ENCODE results near the gene ZYG11A. TPM values are rescaled to one million over a fixed set of nuclear protein-coding genes. Genes with fewer than 3 reads are reported as not detected.

The ZYG11A gene
- total RNA-seq, 1 donor from 2014 or later, result 0.06 TPM

DNA sequence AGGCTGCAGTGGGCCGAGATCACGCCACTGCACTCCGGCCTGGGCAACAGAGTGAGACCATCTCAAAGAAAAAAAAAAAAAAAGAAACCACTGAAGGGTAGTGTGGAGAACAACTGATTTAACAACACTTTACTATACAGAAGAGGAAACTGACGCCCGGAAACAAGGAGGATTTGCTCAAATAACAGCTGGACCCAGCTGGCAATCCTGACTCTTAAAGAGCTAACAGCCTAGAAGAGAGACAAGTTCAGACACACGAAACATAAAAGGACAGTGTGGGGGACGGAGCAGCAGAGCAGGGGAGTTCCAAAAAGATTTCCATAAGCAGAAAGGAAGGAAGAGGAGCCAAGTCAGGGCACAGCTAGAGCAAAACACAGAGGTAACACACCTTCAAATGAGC is 74.6 kb downstream of the ZYG11A start:
- DNase-seq (ENCODE audit: low spot score), result no peak

DNA sequence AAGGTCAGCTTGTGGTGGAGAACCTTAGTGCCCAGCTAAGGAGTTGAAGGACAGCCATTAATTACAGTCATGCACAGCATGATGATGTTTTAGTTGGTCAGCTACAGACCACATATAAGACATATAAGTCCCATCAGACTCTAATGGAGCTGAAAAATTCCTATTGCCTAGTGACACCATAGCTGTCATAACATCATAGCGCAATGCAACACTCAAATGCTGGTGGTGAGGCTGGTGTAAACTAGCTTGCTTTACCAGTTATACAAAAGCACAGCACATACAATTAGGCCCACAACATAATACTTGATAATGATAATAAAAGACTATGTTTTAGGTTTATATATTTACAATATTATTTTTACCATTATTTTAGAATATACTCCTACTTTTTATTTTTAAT is 75.0 kb downstream of the ZYG11A start:
- DNase-seq (ENCODE audit: low spot score), result no peak

DNA sequence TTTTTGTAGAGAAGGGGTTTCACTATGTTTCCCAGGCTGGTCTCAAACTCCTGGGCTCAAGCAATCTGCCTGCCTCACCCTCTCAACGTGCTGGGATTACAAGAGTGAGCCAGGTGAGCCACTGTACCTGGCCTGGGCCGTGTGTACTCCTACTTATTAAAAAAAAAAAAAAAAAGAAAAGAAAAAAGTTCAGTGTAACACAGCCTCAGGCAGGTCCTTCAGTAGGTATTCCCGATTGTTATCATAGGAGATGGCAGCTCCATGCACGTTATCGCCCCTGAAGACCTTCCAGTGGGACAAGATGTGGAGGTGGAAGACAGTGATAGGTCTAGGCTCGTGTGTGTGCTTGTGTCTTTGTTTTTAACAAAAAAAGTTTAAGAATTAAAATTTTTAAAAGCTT is 75.6 kb downstream of the ZYG11A start:
- no peak for DNase-seq (ENCODE audit: low spot score)

DNA sequence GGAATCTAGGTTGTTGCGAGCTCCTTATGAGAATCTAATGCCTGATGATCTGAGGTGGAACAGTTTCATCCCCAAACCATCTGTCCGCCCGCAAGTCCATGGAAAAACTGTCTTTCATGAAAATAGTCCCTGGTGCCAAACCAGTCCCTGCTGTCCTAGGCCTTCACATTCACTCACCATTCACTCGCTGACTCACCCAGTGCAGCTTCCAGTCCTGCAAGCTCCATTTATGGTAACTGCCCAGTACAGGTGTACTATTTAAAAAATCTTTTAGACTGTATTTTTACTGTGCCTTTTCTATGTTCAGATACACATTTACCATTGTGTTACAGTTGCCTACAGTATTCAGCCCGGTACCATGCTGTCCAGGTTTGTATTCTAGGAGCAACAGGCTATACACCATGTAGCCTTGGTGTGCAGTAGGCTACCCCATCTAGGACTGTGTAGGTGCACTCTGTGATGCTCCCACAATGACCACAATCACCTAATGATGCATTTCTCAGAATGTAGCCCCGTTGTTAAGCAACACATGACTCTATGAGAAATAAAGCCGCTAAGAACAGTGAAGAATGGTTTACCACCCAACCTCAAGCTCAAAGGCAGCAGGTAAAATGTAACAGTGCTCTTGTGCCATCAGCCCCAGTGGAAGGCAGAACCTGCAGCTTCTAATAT is 76.6 kb downstream of the ZYG11A start:
- DNase-seq (ENCODE audit: low spot score), result no peak

DNA sequence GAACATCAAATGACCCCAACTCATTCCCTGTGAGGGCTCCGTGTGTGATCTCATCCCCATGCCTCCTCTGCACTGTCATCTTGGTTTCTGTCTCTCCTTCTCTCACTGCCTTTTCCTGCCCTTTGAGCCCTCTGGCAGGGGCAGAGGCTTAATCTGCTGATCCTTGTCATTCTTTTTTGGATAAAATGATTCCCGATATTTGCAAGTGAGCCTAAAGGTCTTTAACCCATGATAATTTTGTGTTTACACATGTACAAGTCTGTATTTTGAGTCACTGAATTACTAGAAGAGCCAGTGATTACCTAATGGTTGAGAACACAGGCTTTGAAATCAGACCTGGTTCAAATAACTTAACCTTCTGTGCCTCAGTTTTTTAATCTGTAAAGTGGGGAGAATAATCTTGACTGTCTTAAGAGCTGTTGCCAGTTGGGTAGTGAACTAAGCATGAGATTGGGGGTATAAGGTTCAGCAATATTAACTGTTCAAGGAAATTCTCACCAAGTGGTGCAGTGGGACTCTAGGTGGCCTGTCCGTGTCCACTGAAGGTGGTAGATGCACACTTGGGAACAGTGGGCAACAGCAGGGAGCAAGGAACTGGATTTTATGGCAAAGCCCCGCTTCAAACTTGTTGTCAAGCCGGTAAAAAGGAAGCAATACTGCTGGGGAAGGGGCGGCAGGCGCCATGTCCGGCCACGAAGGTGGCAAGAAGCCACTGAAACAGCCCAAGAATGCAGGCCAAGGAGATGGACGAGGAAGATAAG is 77.3 kb downstream of the ZYG11A start:
- no peak for DNase-seq (ENCODE audit: low spot score)

DNA sequence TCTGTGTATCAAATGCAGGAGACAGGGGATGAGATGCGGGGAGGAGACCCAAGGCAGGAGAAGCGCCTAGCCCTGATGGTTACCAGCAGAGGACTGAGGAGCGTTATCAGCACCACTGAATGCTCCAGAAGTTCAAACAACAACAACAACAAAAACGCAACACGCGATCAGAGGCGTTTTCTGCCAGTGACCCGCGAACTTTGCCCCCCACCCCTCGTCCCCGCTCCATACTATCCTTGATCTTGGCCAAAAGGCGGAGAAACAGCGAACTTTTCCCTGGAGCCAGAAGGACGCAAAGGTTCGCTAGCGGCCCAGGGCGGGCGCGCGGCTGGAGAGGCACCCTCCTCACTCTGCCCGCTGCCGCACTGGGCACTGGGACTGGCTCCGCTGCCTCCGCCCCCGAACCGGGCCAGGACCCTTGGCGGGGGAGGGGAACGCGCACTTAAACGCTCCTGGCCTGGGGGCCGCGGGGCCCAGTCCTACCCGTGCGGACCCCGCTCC is 78.3 kb downstream of the ZYG11A start:
- DNase-seq (ENCODE audit: low spot score), result no peak

DNA sequence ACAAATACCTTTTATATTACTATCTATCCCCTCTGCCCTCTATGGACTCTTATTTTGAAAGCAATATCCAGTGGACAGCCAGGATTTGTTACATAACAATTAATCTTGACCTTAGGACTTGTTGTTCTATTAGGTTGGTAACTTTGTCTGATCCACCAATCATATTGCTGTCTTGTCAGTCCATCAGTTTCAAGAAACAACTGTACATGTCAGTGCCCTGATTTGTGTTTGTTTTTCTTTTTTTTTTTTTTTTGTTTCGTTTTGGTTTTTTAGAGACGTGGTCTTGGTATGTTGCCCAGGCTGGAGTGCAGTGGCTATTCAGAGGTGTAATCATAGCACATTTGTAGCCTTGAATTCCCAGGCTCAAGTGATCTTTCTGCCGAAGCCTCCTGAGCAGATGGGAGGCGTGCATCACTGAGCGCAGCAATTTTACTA is 83.0 kb downstream of the ZYG11A start:
- no peak for DNase-seq (ENCODE audit: low spot score)

DNA sequence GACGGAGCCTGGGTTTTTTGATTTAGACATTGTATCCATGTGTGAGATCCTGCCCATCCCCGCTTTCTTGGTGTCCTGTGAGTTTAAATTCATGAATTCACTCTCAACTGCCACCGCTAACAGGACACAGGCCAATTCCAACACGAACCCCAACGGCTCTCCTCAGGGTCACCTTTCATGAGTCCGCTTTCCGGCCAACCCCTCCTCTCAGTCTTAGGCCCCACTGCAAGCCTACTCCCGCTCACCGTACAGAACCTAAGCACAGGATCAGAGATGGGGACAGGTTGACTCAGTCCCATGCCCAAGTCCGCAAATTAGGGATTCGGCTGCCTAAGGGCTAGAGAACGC is 84.3 kb downstream of the ZYG11A start:
- no peak for DNase-seq (ENCODE audit: low spot score)

DNA sequence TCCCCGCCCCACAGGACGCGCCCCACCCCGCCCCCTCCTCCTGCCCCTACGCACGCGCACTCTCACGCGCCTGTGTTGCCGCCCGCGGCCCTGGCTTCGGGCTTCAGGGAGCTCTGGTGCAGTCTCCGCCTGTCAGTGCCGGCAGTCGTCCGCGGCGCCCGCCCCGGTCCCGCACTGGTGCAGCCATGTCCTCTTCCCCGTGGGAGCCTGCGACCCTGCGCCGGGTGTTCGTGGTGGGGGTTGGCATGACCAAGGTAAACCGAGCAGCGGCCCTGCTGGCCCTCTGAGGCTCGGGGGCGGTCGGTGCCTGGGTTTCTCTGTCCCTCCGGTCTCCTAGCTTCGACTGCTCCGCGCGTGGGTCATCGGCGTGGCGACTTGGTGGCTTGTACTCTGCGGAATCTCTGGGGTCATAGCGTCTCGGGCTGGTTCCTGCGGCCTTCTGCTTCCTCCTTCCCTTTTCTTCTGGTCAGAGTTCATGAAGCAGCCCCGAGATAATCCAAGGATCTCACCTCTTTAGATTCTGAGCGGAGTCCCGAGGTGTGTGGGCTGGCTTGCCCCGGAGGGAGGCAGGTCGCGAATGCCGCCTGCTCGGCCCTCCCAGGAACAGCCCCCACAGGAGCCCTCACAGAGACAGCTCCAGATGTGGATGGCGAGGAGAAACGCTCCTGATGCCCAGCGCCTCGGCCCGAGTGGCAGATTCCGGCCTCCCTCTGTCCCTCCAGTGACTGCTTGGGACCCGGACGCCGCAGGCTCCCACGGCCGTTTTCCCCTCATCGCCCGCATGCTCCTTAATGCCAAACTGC is 84.9 kb downstream of the ZYG11A start, which contains the start of gene SCP2:
Gene SCP2 (plus strand): TSS at position 65 of the 803 bp plus-strand sequence. CDS start 121 bp downstream, at position 186.
- peak; percentile 95 for DNase-seq (ENCODE audit: low spot score)

DNA sequence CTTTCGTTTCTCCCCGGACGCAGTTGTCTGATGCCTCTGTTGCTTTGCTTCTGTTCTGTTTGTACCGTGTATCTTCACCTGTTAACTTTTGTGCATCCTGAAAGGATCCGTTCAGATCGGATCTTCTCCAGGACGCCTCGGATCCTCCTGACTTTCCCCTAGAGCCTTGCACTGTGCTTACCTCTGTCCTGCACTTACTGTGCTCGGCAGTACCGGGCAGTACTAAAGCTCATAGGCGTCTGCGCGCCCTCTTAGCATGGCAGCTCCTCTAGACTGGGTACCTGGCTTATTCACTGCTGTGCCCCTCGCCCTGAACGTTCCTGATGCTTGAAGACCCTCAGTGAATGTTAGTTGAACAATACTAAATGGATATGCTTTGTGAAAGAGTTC is 85.5 kb downstream of the ZYG11A start:
- no peak for DNase-seq (ENCODE audit: low spot score)

DNA sequence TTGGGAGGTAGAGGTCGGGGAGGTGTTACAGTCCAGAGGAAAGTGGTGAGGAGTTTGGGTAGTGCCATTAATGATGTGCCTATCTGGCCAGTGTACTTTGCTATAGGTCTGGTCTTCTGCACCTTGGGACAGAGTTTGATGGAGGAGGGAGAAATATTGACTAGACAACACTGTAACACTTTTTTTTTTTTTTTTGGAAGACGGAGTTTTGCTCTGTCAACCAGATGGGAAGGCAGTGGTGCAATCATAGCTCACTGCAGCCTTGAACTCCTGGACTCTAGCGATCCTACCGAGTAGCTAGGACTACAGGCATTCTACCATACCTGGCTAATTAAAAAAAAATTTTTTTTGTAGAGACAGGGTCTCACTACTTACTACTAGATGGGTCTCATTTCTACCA is 86.5 kb downstream of the ZYG11A start:
- DNase-seq (ENCODE audit: low spot score), result no peak

DNA sequence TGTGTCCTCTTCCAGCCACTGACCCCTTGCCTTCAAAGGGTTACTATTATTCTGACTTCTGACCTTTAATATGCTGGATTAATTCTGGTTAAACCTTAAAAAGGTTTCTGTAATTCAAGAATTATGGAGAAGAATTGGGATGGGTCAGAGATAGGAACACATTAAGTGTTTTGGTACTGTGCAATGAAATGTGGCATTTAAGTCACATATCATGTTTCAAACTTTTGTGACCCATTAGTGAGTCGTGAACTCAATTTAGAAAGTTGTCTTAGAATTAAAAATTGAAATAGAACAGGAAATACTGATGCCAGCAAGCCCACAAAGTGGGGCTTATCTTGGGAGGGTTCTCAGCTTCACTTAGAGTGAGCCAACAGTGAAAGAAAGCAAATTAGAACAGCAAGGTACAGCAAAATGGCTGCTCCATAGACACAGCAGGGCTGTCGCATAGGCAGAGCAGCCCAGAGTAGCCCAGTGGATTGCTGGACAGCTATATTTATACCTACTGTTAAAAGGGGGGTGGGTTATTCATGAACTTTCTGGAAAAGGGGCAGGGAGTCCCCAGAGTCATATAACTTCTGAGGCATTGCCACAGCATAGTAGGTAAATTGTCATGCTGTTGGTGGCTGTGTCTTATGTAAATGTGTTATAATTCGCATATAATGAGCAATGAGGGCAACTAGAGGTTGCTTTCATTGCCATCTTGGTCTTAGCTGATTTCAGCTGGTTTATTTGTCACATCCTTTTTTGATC is 95.0 kb downstream of the ZYG11A start:
- no peak for DNase-seq (ENCODE audit: low spot score)

DNA sequence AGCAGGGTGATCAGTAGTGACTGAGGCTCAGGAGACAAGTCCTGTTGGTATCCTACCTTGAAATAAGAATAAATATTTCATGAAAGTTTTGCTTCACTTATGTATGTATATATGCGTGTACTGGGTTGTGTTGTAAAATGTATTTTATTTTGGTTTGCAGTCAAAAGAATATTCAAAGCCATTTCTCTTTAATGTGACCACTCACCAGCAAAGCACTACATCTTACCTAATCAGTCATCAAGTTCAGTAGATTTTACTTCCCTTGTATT is 95.6 kb downstream of the ZYG11A start:
- no peak for DNase-seq (ENCODE audit: low spot score)

DNA sequence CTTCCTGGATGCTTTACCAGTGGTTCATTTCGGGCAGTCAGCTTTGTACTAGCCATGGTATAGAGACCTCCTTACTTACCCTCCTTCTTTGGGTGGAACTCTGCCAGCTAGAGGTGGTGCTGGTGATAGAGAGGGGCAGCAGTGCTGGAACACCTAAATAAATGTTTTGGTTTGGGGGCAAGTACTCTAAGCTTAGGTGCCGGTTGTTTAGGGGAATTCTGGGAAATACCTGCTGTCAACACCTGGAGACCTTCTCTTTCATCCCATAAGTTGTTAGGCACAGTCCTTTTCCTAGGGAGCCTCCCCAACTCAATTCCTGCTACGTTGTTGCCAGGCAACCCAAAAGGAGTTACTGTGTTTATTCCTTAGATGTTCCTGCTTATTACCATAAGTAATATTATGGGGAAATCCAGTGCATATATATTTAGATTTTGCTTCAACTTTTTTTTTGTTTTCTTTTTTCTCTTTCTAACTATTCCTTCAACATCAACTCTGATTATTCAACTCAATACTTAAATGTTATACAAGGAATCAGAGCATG is 101.4 kb downstream of the ZYG11A start:
- no peak for DNase-seq (ENCODE audit: low spot score)

DNA sequence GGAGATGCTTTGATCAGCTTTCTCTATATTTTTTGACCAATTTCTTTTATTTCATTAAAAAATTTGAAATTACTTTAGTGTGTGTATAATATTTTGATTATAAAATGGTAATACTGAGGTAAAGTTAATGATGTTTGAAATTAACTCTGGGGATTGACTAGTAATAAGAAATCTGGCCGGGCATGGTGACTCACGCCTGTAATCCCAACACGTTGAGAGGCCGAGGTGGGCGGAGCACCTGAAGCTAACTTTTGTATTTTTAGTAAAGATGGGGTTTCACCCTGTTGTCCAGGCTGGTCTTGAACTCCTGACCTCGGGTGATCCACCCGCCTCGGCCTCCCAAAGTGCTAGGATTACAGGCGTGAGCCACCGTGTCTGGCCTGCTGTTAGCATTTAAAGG is 102.0 kb downstream of the ZYG11A start:
- no peak for DNase-seq (ENCODE audit: low spot score)

Small RNAs within 50 kb of the gene (microRNA-seq; reads per million reads assigned to microRNA genes)
- gene MIR1273F (ENCODE audit: borderline number of aligned reads), result not detected
- gene MIR1273G (ENCODE audit: borderline number of aligned reads), result not detected
- gene MIR5095 (ENCODE audit: borderline number of aligned reads), result not detected

Other genes starting within 250 kb of the ZYG11A start
- gene GPX7, start 240.4 kb upstream of the ZYG11A start, total RNA-seq, result 8.5 TPM
- not detected for gene SHISAL2A, start 209.6 kb upstream of the ZYG11A start, total RNA-seq
- 24.5 TPM for gene COA7, start 144.4 kb upstream of the ZYG11A start, total RNA-seq
- gene ZYG11B, start 116.3 kb upstream of the ZYG11A start, total RNA-seq, result 33.0 TPM
- 105 TPM for gene ECHDC2, start 79.0 kb downstream of the ZYG11A start, total RNA-seq
- 153 TPM for gene SCP2, start 84.5 kb downstream of the ZYG11A start, total RNA-seq
- gene PODN, start 219.5 kb downstream of the ZYG11A start, total RNA-seq, result 86.3 TPM